Chondrocyte (in vitro differentiated cells): Measurements from ENCODE around the gene RNF41. TPM values are rescaled to one million over a fixed set of nuclear protein-coding genes. Genes with fewer than 3 reads are reported as not detected.

Experiments
- DNase-seq: peaks from one replicate; pipeline ENCODE4 v3.0.0; 2021; ENCODE audit warnings: mixed read lengths, low spot score
- H3K27ac Mint-ChIP-seq: one replicate; pipeline ENCODE4 v1.8.0; 2021; ENCODE audit warnings: mild to moderate bottlenecking, moderate library complexity, mixed read lengths; ENCODE audit not compliant: unreplicated experiment
- H3K27me3 Mint-ChIP-seq: 2 replicates; pipeline ENCODE4 v1.8.0; 2021; ENCODE audit warnings: low read depth, mixed read lengths
- H3K36me3 Mint-ChIP-seq: 2 replicates; pipeline ENCODE4 v1.8.0; 2021; ENCODE audit warnings: low read depth, mixed read lengths
- H3K4me1 Mint-ChIP-seq: 2 replicates; pipeline ENCODE4 v1.8.0; 2021; ENCODE audit warnings: low read depth, mild to moderate bottlenecking, mixed read lengths
- H3K4me3 Mint-ChIP-seq: one replicate; pipeline ENCODE4 v1.8.0; 2021; ENCODE audit warnings: mild to moderate bottlenecking, moderate library complexity, mixed read lengths; ENCODE audit not compliant: unreplicated experiment
- H3K9me3 Mint-ChIP-seq: 2 replicates; pipeline ENCODE4 v1.8.0; 2021; ENCODE audit warnings: low read depth, mixed read lengths
- CTCF ChIP-seq: fragments of 200-600 bp; sonication (generic); IDR thresholded peaks from 2 replicates; pipeline ENCODE4 v1.5.0; 2021; ENCODE audit warnings: antibody characterized with exemption, mild to moderate bottlenecking, moderate library complexity
- total RNA-seq: library from RNA; stranded (reverse); gene quantifications from 3 replicates; pipeline ENCODE4 v1.2.1, GENCODE V29; 2021

The RNF41 gene
- total RNA-seq, 1 donor from 2014 or later = 103 TPM

DNA sequence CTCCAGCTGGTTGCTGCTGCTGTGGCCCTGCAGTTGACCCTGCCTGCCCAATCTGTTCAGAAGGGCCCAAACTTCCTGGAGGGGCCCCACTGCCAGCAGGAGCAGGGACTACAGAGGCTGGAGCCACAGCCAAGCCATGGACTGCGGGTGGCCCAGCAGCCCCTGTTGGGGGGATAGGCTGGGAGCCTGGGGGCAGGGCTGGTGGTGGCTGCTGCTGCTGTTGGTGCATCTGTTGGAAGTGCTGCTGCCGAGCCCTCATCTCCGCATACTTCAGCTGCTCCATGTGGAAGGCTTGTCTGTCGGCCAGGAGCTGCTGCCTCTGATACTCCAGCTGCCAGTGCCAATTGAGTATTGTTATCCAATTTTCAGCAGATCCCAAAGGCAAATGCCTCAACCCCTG, 56.4 kb downstream of the RNF41 start:
- Mint-ChIP-seq H3K27me3 (no peaks in the 10 kb centered on the region), H3K9me3 (no peaks in the 10 kb centered on the region), H3K4me1 (peaks cover 18% of the 10 kb centered on the region), H3K36me3 (peaks cover 48% of the 10 kb centered on the region), H3K4me3 (no peak overlapping the region), H3K27ac (peak overlapping the region; percentile 28)
- no peak for TF ChIP-seq CTCF
- DNase-seq = no peak

GRCh38 chr12:56164345-56164729, 57.4 kb downstream of the RNF41 start:
- H3K27ac Mint-ChIP-seq = peak overlapping the region; percentile 75
- no peaks in the 10 kb centered on the region for H3K27me3 Mint-ChIP-seq
- H3K36me3 Mint-ChIP-seq = peaks cover 48% of the 10 kb centered on the region
- no peaks in the 10 kb centered on the region for H3K9me3 Mint-ChIP-seq
- H3K4me1 Mint-ChIP-seq = peaks cover 25% of the 10 kb centered on the region
- H3K4me3 Mint-ChIP-seq = no peak overlapping the region
- DNase-seq = no peak
- TF ChIP-seq CTCF = no peak

DNA sequence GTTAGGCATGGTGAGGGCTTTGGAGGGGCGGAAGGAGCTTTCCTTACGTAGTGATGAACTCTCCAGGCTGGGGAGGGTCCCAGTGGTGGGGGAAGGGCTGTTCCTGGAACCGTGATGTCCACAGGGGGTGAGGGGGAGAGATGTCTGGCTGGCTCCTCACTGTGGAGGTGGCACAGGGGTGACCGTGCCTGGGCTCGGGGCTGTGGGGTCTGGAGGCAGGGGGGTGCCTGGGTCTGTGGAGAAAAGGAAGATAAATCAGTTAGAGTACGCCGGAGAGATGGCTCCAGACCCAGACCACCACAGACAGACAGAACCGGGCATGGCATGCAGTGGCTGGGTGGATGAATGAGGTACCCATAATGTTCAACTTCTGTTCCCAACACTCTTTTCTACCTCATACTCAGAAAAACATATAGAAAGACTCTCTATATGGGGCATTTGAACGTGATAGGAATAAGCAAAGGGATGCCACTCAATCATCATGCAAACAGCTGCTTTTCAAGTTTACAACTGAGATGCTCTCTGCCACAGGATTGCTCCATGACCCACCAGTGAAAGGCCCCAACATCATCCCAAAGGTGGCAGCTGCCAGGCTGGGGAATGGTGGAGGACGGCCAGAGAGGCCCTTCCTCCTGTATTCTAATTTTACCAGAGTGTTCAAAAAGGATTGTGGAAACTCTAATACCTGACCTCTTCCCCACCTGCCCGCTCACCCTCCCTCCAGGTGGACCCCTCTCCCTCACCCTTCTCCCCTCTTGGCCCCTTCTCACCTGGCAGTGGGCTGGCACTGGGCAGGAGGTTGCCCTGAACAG, 58.0 kb downstream of the RNF41 start:
- H3K27me3 Mint-ChIP-seq = no peaks in the 10 kb centered on the region
- DNase-seq = no peak
- no peaks in the 10 kb centered on the region for H3K9me3 Mint-ChIP-seq
- H3K4me1 Mint-ChIP-seq = peaks cover 28% of the 10 kb centered on the region
- no peak overlapping the region for H3K4me3 Mint-ChIP-seq
- peak overlapping the region; percentile 75 for H3K27ac Mint-ChIP-seq
- peaks cover 50% of the 10 kb centered on the region for H3K36me3 Mint-ChIP-seq
- no peak for TF ChIP-seq CTCF

GRCh38 chr12:56162468-56163290, 59.0 kb downstream of the RNF41 start:
- Mint-ChIP-seq H3K36me3 (peaks cover 47% of the 10 kb centered on the region), H3K4me1 (peaks cover 29% of the 10 kb centered on the region), H3K27me3 (no peaks in the 10 kb centered on the region), H3K27ac (peak overlapping the region; percentile 75), H3K4me3 (no peak overlapping the region), H3K9me3 (no peaks in the 10 kb centered on the region)
- DNase-seq = no peak
- no peak for TF ChIP-seq CTCF

DNA sequence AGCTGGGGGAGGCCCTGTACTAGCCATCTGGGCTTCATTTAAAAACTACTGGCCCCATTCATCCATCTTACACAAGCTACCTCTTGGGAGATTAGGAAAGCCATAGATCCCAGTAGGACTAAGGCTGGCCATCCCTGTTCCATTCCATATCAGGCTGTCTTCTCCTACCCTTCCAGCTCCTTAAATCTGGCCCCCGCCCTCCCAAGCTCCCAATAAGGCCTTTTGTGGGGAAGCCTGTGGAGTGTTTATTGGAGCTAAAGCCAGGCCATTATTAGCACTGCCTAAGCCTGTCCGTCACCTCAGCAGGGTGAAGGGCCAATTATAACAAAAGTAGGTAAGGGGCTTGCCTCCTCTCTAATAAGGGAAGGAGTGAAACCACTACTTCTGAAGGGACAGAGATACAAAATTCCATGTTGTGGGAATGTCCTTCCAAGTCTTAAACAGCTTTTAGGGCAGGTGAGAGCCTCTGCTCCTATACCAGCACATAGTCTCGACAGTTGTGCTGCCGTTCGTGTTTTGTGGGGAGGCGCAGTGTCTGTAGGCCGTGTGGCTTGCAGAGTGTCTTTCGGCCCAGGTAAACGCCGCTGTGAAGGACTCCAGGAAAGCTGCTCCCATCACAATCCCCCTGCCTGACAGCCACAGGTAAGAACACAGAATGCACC, 59.9 kb downstream of the RNF41 start:
- Mint-ChIP-seq H3K36me3 (peaks cover 42% of the 10 kb centered on the region), H3K4me3 (peak overlapping the region; percentile 94), H3K4me1 (peaks cover 37% of the 10 kb centered on the region), H3K9me3 (no peaks in the 10 kb centered on the region), H3K27me3 (no peaks in the 10 kb centered on the region), H3K27ac (peak overlapping the region; percentile 99)
- no peak for DNase-seq
- TF ChIP-seq CTCF = no peak
